HG02870 (cell line): ENCODE measurements around the gene SOWAHD.
"Not testable (repeated sequence)": the region's sequence is repeated elsewhere in the genome, so short reads cannot be mapped to it uniquely, and the experiment has no call there.

Source experiments
- ATAC-seq: cut with Tn5 transposase; IDR thresholded peaks from one replicate; pipeline ENCODE4 v1.9.1; 2021; ENCODE audit warnings: mild to moderate bottlenecking, moderate library complexity; ENCODE audit not compliant: unreplicated experiment

Gene SOWAHD

DNA sequence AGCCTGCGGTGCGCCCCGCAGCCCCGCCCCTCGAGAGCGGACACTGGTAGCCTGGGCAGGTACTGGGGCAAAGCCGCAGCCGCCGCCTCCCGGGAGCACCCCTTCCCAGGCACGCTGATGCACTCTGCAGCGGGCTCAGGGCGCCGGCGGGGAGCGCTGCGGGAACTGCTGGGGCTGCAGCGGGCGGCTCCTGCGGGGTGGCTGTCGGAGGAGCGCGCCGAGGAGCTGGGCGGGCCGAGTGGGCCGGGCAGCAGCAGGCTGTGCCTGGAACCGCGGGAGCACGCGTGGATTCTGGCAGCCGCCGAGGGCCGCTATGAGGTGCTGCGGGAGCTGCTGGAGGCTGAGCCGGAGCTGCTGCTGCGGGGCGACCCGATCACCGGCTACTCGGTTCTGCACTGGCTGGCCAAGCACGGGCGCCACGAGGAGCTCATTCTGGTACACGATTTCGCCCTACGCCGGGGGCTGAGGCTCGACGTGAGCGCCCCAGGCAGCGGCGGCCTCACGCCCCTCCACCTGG, 401 bp downstream of the SOWAHD start:
- no peak for ATAC-seq

DNA sequence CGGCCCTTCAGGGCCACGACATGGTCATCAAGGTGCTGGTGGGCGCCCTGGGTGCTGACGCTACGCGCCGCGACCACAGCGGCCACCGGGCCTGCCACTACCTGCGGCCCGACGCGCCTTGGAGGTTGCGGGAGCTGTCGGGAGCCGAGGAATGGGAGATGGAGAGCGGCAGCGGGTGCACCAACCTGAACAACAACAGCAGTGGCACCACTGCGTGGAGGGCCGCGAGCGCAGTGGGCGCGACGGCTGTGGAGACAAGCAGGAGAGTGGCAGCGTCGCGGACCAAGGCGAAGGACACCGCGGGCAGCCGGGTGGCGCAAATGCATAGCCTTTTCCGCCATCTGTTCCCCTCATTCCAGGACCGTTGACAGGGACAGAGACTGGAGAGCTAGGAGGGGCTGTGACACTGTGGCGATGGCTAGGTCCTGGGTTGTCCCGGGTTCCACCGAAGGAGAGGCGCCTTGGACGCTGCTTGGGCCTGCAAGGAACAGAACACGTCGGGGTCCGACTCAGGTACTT, 919 bp downstream of the SOWAHD start:
- ATAC-seq = no peak

DNA sequence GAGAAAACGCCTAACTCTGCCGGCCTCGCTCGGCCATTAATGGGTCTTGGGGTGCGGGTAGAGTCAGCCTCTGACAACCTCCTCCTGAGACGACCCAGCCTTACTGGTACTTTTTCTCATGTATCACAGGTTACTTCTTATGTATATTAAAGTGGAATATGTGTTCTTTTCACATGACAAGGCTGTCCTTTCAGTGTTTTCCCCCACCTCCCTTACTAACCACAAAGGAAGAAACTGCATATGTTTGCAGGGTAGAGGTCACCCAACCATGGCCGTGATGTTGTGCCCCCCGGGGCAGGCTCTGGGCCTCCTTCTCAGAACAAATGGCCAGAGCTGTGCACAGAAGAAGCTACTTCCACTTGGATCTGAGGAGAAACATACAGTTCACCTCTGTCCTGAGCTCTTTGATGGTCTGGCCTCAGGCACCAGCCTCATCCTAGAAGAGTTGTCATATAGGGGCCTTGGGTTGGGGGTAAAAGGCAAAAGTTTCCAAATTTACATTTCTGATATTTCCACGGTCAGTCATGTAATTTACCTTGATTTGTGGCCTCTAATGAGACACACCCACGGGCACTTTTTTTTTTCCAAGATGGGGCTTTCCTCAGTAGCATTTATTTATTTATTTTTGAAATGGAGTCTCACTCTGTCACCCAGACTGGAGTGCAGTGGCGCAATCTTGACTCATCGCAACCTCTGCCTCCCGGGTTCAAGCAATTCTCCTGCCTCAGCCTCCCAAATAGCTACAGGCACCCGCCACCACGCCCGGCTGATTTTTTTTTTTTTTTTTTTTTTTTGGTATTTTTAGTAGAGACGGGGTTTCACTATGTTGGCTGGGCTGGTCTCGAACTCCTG, 1.9 kb downstream of the SOWAHD start:
- ATAC-seq = no peak

DNA sequence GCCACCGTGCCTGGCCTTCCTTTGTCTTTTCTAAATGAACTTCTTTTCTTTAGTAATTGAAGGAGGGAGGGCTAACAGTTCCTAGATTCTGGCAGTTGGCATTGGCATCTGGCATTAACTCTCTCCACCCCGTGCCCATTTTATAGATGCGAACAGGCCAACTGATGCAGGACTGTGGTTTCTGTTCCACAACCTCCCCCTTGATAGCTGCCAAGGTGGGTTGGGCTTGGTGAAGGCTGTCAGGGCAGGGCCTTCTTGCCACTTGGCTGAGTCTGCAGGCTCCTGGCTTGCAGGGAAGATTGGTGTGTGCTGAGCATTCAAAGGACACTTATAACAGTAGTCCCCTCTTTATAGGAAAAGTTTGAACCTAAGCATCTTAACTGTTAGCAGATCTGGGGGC, 4.3 kb downstream of the SOWAHD start:
- no peak for ATAC-seq

DNA sequence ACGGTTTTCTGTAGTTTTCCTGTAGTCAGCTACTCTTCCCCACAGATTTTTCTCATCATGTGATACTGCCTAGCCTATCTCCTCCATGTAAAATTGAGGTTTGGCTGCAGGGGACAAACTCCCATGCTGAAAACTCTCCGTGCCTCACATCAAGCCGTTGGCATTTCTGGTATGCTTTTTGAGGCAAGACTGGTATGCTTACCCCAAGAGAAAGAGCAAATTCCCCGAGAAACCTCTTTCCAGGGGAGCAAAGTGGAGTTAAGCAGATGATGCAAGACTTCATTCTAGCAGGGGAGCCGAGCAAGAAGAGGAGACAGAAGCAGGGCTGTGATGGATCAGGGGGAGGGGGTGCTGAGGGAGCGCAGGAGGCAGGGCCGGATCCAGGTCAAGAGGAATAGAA, 4.8 kb downstream of the SOWAHD start:
- ATAC-seq = no peak

DNA sequence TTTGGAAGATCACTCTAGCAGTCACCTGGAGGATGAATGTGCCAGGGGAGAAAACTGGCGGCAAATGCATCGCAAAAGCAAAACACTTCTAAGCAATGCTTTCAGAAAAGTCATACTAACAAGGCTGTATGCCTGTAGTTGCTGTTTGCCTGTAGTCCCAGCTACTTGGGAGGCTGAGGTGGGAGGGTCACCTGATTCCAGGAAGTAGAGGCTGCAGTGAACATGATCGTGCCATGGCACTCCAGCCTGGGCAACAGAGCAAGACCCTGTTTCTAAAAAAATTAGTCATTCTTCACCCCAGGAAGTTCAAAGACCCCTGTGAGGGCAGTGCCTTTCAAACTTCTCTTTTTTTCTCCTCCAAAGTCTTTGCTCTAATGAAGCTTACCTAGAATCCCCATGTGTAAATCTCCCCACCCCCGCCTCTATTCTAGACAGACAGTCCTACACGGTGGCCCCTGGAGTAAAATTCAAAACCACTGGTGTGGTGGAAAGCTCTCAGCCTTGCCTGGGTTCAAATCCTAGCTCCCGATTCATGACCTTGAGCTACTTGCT, 5.5 kb downstream of the SOWAHD start:
- no peak for ATAC-seq

DNA sequence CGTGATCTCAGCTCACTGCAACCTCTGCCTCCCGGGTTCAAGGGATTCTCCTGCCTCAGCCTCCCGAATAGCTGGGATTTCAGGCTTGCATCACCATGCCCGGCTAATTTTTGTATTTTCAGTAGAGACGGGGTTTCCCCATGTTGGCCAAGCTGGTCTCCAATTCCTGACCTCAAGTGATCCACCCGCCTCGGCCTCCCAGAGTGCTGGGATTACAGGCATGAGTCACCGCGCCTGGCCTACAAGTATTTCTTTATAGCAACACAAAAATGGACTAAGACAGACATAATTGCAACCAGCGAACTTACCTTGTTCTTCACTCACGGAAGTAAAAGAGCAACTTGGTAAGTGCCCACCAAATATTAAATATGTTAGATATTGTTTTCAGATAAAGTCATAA, 10.0 kb downstream of the SOWAHD start:
- not testable (repeated sequence) for ATAC-seq

DNA sequence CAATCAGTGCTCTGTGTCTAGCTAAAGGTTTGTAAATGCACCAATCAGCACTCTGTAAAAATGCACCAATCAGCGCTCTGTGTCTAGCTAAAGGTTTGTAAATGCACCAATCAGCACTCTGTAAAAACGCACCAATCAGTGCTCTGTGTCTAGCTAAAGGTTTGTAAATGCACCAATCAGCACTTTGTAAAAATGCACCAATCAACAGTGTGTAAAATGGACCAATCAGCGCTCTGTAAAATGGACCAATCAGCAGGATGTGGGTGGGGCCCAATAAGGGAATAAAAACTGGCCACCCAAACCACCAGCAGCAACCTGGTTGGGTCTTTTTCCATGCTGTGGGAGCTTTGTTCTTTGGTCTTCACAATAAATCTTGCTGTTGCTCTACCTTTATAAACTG, 11.0 kb downstream of the SOWAHD start:
- ATAC-seq = not testable (repeated sequence)

DNA sequence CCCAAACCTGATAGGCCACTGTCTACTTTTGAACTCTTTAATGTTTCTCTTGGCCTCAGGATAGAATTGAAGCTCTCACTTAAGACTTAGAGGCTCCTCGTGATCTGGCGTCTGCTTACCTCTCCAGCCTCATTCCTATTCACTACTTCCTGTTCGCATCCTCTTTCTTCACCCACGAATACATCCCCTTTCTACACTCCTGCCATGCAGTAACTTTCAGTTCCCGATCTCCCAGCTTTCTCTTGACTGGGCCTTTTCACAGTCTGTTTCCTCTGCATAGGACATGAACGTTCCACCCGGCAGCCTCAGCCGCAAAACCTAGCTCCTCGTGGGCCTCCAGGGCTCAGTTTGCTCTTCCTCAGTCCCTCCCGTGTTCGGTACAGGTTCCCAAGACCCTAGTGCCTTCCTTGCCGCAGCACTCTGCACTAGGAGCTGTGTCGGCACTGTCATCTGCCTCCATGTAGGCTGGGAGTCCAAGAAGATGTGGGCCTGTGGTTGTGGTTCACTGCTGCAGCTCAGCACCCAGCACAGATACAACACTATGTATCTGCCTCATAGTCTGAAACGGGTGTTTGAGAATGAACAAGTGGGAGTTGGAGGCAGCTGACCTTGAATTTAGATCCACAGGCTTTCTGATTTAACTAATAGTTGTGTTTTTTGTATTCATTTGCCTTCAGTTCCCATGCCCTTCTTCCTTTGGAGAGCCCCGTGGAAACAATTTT, 17.3 kb downstream of the SOWAHD start:
- no peak for ATAC-seq

DNA sequence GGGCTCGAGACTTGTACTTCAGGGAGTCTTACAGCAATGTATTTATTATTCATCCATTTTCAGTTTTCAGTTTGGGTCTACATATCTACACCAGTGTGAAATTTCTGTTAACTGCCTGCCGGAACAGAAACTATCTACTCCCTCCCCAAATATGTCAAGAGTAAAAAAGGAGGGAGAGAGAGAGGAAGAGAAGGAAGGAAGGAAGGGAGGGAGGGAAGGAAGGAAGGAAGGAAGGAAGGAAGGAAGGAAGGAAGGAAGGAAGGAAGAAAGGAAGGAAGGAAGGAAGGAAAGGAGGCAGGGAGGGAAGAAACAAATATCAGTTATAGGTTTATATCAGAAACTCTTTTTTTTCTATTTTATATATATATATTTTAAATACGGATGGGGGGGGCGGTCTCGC, 20.4 kb downstream of the SOWAHD start:
- ATAC-seq = no peak

DNA sequence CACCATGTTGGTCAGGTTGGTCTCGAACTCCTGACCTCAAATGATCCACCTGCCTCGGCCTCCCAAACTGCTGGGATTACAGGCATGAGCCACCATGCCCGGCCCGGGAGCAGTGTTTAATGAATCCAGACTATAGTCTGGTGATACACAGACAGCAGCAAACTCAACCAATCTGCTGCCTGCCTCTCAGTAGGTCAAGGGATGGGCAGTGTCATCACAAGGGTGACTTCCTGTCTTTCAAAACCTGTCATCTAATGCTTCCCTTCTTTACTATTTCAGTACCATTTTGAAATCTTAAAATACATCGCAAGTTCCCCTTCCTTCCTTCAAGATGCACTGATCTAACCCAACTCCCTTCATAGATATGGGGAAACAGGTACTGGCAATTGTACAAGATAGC, 24.6 kb downstream of the SOWAHD start:
- ATAC-seq = no peak

DNA sequence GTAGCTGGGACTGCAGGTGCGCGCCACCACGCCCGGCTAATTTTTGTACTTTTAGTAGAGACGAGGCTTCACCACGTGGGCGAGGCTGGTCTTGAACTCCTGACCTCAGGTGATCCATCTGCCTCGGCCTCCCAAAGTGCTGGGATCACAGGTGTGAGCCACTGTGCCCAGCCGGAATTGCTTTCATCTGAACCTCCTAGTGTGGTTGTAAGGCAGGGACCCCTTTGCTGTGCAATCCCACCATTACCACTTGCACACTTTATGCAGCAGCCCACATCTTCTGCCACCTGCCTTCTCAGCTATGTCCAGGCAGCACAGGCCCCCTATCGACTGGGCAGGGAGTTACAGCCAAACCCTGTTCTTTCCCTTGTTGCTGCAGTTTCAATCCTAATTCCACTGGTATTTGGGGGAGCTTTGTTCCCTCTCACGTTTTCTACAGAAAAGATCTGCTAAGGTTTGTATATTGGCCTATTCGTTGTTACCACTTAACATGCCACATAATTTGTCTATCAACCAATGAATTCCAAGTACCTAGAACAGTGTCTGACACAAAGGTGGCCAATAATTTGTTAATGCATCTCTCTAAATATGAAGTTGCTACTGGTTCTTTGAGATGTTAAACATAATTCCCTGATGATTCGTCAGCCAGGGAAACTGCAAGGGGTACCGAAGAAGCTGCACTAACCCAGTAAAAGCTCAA, 26.5 kb downstream of the SOWAHD start:
- ATAC-seq = peak; percentile 59

DNA sequence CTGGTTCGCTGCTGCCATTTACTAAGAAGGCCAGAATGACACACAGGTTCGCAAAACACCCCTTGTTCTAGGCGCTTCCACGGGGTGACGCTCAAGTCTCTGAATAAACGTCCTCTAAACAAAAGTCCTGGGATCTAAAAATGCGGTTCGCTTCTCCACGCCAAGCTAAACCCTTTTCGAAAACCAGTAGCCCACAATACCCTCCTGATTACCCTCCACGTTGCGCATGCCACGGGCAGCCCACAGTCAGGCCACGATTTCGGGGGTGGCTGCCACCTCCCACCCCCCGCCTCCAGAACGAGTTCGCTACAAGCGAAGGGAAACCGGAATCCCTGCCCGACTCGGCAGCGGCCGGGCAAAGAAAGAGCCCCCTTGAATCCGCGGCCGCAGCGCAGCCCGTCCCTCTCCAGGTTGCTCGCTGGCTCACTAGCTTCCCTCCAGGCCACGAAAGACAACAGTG, 32.6 kb downstream of the SOWAHD start:
- peak; percentile 12 for ATAC-seq

DNA sequence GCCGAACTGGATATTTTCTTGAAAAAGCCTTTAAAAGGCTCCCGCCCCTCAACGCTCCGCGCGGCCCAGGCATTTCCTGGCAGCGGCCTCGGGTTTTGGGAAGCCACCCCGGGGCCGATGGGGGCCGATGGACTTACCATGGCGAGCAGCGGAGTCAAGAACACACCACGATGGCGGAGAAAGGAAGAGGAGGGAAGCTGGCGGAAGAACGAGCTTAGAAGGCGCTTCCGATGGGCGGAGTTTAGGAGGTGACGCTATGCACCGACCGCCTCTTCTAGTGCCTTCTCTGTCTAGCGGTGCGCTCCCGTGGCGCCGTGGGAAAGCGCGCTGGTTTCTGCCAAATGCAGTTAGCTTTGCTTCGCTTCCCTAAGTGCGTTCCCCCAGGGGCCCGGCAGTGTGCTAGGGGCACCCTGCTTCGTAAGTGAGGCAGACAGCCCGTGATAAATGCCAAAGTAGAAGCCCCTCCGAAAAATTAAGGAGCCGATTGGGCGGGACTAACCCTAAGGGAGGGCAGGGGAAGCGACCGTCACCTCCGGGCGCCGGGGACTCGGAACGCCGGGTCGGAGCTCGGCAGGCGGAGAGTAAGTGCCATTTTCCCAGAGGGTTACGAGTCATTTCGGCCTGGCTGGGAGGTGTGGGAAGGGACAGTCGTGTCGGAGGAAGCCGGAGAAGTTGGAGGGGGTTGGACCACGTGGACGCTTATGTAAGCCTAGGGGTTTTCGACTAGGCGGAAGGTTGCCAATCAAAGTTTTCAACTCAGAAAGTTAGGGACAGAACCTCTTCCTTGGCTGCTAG, 33.2 kb downstream of the SOWAHD start, which contains the start of gene RPL39:
TSS of gene RPL39 (minus strand) at position 194 of the 795 bp plus-strand sequence. CDS start at position 140, 54 bp downstream.
- ATAC-seq = peak; percentile 91

DNA sequence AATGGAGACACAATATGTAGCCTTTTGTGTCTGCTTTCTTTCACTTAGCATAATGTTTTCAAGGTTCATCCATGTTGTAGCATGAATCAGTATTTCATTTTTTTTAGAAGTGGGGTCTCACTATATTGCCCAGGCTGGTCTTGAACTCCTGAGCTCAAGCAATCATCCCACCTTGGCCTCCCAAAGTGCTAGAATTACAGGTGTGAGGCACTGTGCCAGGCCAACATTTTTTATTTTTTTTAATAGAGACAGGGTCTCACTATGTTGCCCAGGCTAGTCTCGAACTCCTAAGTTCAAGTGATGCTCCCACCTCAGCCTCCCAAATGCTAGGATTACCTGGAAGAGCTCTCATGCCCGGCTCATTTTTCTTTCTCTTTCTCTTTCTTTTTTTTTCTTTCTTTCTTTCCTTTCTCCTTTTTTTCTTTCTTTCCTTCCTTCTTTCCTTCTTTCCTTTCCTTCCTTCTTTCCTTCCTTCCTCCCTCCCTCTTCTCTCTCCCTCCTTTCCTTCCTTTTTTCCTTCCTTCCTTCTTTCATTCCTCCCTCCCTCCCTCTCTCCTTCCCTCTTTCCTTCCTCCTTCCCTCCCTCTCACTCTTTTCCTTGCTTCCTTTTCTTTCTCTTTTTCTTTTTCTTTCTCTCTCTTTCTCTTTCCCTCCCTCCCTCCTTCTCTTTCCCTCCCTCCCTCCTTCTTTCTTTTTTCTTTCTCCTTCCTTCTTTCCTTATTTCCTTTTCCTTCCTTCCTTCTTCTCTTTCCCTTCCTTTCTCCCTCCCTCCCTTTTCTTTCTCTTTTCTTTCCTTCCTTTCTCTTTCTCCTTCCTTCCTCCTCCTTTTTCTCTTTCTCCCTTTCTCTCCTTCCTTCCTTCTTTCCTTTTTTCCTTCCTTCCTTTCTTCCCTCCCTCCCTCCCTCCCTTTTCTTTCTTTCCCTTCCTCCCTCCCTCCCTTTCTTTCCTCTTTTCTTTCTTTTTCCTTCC, 43.1 kb downstream of the SOWAHD start:
- ATAC-seq = no peak

DNA sequence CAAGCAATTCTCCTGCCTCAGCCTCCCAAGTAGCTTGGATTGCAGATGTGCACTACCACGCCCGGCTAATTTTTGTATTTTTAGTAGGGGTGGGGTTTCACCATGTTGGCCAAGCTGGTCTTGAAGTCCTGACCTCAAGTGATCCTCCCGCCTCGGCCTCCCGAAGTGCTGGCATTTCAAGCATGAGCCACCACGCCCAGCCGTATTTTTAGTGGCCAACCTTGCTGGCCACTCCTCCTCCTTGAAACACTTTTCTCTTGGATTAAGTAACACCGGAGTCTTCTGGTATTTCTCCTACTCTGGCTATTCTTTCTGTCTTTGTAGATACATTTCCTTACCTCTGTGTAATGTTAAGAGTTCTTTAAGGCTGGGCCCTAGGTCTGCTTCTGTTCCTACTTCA, 44.2 kb downstream of the SOWAHD start:
- no peak for ATAC-seq

DNA sequence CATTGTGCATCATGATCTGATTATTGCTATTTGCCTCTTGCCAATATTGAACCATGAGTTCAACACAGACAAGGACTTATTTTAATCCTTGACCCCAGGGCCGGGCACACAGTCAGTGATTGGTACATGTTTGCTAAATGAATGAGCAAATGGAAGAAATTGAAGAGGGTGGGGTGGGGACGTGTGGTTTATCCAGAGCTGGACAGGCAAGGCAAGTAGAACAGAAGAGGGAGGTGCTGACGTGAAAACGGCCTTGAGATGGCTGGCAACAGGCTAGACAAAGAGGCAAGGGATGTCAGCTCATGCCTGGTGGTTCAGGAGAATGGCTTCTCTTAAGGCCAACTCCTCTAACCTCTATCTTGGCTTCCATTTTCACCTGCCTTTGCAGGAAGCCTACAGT, 50.1 kb downstream of the SOWAHD start:
- ATAC-seq = not testable (repeated sequence)

DNA sequence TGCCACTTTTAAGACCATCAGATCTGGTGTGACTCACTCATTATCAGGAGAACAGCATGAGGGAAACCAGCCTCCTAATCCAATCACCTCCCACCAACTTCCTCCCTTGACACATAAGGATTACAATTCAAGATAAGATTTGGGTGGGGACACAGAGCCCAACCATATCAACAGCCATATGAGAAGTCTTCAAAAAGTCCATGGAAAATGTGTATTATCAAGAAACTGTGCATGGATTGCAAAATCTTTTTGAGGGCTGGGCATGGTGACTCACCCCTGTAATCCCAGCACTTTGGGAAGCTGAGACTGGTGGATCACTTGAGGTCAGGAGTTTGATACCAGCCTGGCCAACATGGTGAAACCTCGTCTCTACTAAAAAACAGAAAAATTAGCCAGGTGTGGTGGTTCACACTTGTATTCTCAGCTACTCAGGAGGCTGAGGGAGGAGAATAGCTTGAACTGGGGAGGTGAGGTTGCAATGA, 50.8 kb downstream of the SOWAHD start:
- no peak for ATAC-seq
